NCI-H345 (cell line): ENCODE data around the gene IGF2.
"Not testable (repeated sequence)": the region's sequence is repeated elsewhere in the genome, so short reads cannot be mapped to it uniquely, and the experiment has no call there.

Experiments used
- DNase-seq: peaks from one replicate; lab custom pipeline; 2025; lab: John Stamatoyannopoulos, UW

IGF2 gene

DNA sequence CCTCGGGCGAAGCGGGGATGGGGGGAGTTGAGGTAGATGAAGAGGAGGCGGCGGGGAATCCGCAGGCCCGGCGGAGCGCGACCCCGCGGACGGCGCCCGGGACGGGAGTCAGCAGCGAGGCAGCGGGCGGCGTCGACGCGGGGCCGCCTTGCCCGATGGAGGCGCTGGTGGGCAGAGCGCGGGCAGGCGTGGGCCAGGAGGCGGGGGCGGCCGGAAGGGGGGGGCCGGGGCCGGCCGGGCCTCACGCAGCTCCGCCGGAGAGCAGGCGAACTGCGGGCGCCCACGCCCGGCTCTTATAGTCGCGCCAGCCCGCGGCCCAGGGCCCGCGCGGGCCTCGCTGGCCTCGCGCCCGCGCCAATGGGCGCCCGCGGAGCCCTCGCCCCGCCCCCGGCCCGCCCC is at the start of gene IGF2:
Gene IGF2, minus strand, starts transcription at position 267 of the 399 bp plus-strand sequence. CDS start 3,866 bp downstream, outside the sequence.
- DNase-seq, result no peak

DNA sequence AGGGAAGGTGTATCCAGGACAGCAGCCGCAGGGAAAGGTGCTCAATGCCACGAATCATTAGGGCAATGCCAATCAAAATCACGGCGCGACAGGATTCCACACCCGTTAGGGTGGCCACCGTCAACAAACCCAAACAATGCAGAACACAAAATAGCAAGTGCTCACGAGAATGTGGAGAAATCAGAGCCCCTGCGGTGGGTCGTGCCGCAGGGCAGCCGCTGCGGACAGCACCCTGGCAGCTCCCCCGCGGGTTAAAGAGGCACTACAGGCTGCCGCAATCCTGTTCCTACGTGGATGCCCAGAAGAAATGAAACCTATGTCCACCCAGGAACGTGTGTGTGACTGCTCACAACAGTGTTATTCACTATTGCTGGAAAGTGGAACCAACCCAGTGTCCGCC is 49.6 kb upstream of the IGF2 start:
- no peak for DNase-seq

- no peak for DNase-seq
Measured at GRCh38 chr11:2187280-2187707, 48.1 kb upstream of the IGF2 start.

DNA sequence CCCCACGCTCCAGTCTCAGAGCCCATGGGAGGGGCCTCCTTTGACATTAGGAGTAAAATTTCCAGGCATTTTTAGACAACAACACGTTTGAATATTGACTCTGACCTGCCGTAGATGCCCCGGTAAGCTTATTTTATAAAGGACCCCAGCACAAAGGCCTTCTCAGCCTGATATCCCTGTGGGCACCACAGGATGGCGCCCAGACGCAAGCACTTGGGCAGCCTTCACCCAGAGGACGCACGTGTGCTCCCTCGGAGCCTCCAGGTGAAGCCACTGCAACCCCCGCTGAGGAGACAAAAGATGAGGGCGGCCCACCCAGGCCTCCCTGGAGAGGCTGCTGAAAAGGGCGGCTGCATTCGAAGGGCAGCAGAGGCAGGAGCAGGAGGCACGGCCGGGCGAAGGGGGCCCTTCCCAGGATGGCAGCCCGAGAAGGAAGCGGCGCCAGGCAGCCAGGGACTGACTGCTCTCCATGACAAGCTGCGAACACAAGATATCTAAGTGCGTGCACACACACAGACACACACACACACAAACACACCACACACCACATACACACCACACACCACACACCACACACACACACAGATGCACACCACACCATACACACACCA is 47.6 kb upstream of the IGF2 start:
- DNase-seq, result peak; percentile 89

DNA sequence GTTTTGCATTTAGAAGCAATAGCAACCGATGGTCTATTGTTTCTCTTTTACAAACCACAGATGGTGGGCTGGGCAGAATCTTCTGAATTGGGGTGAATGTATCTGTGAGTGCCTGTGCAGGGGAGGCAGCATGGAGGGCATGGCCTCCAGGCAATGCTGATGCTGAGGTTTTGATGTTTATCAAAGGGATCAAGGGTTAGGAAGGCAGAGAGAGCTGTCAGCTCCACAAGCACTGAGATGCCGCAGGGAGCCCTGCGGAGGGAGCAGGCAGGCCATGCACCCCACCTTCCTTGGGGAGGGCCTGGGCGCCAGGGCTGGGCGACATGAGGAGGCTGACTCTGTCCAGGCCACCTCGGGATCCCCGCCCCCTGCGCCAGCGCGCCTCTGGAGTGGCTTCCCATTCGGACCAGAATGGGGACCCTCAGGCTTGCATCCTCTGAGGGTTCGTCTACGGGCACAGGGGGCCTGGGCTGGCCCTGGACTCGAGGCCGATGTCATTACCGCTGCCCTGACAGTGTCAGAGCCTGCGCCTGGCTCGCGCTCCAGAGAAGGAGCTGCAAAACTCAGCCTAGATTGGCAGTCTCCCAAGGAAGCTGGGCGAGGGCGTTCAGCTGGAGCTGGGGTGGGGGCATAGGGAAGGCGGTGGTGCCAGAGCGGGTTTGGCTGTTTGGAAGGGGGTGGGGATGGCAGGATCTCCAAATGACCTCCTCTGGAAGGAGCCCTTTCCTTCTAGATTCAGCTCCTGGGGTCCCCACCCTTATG is 46.3 kb upstream of the IGF2 start:
- DNase-seq, result no peak

DNA sequence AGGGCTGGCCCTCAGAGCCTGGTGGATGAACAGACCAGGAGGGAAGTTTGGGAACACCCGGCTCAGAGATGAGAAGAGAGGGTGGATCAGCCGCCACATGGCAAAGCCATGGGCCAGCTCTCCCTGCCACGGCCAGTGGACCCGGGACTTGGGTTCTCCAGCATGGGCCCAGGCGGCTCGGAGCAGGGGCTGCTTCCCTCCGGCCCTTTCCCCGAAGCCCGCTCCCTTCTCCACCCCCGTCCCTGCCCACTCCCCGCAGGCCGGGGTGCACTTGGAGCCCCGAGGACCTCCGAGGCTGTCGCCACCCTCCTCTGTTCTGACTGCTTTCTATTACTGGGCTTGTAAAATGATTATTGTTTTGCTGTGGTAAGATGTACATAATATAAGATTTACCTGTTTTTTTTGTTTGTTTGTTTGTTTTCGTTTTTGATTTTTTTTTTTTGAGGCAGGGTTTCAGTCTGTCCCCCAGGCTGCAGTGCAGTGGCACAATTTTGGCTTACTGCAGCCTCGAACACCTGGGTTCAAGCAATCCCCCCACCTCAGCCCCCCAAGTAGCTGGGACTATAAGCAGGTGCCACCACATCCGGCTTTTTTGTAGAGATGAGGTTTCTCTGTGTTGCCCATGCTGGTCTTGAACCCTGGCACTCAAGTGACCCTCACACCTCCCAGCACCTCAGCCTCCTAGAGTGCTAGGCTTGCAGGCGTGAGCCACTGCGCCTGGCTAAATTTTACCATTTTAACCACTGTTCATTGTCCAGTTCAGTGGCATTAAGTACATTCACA is 43.7 kb upstream of the IGF2 start:
- DNase-seq, result no peak

DNA sequence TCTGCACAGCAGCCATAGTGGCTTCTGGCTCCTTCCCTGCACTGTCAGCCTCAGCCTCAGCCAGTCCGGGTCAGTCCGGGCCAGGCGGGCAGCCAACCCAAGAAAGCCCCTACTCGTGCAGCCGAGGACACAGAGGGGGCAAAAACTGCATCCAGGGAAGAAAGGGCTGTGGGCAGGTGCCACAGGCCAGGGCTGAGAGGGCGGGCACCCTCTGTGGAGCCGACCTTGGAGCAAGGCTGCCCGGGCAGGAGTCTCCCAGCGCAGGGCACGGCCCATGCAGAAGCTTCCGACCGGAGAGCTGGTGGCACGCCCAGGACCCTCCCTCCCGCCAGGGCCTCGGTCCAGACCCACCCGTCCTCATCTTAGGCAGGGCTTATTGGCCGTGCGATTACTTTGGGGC is 42.9 kb upstream of the IGF2 start:
- no peak for DNase-seq

DNA sequence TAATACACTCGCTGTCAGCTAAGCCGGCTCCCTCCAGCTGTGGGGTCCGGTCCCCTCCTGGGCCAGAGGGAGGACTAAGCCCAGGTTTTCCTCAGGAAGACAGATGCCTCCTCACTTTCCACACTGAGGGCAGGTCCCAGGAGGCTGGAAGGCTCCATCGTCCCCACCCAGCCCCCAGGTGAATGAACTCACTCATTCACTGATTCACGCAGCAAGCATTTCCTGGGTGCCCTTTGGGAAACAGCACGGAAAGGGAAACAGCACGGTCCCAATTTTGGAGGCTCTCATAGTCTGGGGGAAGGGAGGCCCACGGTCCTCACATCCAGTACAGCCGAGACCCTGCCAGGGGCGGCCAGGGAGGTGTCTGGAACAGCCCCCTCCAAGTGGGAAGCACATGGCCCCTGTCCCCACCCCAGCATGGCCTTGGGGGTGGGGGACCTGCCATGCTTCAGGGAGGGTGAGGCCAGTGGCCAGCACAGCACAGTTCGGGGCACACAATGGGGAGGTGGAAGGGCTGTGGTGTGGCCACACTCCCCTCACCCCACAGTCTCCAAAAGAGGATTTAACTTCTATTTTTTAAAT is 41.7 kb upstream of the IGF2 start:
- no peak for DNase-seq

DNA sequence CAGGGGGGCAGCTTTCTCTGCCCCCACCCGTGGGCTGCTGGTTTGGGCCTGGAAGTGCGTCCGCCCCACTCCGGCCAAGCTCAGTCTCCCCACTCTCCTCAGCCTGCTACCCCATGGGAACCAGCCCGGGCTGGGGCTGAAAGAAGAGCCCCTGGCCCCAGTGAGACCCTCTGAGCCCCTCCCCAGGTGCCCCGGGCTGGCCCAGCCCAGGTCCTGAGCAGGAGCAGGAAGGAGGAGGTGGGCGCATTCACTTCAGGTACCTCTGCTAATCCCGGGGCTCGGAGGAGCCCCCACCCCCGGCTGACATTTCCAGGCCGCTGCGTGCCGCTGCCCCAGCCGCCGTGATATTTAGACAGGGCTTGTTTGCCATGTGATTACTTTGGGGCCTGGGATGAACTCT is 41.2 kb upstream of the IGF2 start:
- no peak for DNase-seq

GRCh38 chr11:2179516-2179915 is 40.3 kb upstream of the IGF2 start:
- DNase-seq, result no peak

GRCh38 chr11:2178906-2179494 is 39.8 kb upstream of the IGF2 start:
- DNase-seq, result no peak

DNA sequence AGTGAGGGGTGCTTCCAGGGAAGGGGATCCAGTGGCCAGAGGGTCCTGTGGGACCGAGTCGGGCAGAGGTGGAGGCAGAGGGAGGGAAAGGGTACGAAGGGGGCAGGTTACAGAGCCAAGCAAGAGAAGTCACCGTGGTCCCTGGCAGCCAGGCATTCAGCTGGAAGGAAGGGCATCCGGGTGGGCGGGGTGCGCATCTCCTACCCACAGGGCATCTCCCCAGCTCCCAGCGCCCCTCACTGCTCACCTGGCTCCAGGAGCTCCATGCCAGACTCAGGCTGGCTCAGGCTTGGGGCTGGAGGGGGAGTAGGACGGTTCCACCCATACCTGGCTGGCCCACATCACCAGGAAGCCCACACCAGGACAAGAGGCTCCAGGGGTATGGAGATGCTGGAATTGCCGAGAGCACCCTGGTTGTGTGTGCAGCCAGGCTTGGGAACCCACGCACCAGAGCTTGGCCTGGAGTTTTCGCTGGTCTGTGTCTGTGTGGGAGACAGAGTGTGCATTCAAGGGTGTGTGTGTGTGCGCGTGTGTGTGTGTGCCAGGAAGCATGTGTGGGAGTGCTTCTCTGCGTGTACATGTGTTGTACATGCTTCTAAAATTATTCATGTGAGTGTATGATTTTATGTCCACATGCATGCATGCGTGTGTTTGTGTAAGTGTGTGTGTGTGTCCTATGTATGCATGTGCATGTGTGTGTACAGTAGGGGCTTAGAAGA is 39.0 kb upstream of the IGF2 start:
- DNase-seq, result not testable (repeated sequence)

DNA sequence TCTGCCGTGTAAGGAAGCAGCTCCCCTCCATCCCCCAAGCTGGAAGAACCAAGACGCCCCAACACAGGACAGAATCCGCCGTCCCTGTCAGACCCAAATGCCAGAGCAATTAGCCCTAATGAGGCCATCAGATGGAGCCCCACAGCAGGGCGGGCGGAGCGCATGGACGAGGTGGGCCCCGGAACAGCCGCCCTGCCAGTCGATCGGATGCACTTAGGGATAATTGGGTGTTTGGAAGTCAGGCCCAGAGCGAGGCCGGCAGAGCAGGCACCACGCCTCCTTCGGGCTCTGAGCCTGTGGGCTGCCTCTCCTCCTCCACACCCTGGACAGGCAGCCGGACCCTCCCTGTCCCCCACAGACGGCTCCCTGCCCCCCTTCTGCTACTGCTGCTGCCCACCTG is 37.9 kb upstream of the IGF2 start:
- no peak for DNase-seq

DNA sequence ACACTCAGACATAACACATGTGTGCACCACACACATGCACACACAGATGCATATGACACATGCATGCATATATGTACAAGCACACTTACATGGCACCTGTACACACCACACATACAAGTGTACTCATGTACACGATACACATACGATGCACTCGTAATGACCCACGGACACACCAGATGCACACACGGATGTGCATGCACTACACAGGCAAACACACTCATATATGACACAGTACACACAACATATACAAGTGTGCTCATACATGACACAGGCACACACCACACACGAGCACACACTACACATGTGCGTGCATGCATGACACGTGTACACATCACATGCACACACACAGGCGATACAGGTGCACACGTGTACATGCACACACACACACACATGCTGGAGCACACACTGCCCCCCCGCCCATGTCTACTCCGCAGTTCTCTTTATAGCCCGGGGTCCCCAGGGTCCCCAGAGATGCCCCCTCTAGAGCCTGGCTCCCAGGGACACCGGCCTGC is 37.3 kb upstream of the IGF2 start:
- DNase-seq, result no peak

GRCh38 chr11:2175659-2176058 is 36.5 kb upstream of the IGF2 start:
- no peak for DNase-seq

DNA sequence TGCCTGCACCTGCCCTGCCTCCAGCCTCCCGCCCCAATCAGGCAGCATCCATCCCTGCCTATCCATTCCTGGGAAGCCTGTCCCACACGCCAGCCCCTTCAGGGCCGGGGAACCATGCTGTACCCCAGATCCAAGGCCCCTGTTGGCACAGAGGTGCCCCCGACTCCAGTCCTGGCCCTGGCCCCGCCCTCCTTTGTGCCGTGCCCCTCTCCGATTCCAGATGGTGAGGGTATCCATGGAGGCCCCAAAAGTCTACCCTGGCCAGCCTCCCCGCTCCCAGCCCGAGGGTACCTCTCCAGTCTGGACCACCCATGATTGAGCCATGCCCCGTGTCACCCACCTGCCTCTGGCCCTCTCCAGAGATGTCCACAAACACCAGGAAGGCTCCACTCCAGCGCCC is 35.2 kb upstream of the IGF2 start:
- DNase-seq, result no peak

GRCh38 chr11:2173761-2174160 is 34.6 kb upstream of the IGF2 start:
- DNase-seq, result no peak

- no peak for DNase-seq
Measured at GRCh38 chr11:2173150-2173693, 34.0 kb upstream of the IGF2 start.

DNA sequence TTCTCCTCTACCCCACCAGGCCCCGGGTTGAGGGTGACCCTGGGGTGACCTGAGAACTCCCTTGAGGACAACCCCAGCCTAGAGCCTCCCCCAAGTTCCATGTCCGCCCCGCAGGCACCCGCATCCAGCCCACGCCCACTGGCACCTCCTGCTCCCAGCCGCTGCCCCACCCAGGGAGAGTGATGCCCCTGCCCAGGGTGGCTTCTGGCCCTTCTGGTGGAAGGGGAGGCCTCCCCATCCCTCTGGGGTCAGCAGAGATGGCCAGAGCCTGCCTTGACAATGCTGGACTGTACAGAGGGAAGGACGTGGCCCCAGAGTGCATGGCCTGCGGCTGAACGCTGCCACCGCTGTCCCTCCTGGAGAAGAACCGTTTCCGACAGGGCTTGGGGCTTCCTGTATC is 33.5 kb upstream of the IGF2 start:
- no peak for DNase-seq

DNA sequence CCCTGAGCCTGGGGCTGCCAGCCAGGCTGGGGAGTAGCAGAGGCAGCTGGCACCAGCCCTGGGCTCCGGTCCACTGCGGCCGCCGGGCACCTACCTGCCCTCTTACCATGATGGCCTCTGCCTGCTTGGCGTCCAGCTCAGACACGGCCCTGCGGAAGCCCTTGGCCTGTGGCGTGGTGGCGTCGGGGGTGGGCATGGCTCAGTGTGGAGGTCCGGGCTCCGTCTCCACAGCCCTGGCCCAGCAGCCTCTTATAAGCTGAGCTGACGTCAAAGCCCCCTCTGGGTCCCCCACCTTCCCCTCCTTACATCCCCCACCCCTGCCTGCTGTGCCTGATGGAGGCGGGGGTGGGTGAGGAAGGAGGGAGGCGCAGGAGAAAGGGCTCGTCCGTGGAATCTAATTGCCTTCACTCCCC is 32.4 kb upstream of the IGF2 start, which contains the start of gene TH:
Gene TH, minus strand, starts transcription at position 225 of the 413 bp plus-strand sequence. Its CDS starts 29 bp downstream, at position 196.
- no peak for DNase-seq
